NOMO-1 treated with DMSO at 0.1 percent for 48 hours (cell line): ENCODE measurements around the gene ZNF653.
"Not testable (repeated sequence)": the region's sequence is repeated elsewhere in the genome, so short reads cannot be mapped to it uniquely, and the experiment has no call there.

Experiments used
- DNase-seq: peaks from one replicate; lab custom pipeline; 2025; ENCODE audit not compliant: unreplicated experiment; lab: John Stamatoyannopoulos, UW

The ZNF653 gene

GRCh38 chr19:11458912-11459311 lies 46.7 kb downstream of the ZNF653 start:
- not testable (repeated sequence) for DNase-seq

- no peak for DNase-seq
Measured at GRCh38 chr19:11458236-11458900, 47.3 kb downstream of the ZNF653 start.

- DNase-seq: no peak
Measured at GRCh38 chr19:11457831-11458230, 47.8 kb downstream of the ZNF653 start.

- DNase-seq: no peak
Measured at GRCh38 chr19:11457115-11457514, 48.5 kb downstream of the ZNF653 start.

- DNase-seq: no peak
Measured at GRCh38 chr19:11456659-11457058, 49.0 kb downstream of the ZNF653 start.

GRCh38 chr19:11455233-11455554 lies 50.4 kb downstream of the ZNF653 start:
- DNase-seq: not testable (repeated sequence)

GRCh38 chr19:11453468-11454341 lies 51.9 kb downstream of the ZNF653 start:
- DNase-seq: no peak

- DNase-seq: no peak
Measured at GRCh38 chr19:11452620-11453310, 52.9 kb downstream of the ZNF653 start.

- DNase-seq: no peak
Measured at GRCh38 chr19:11451871-11452619, 53.6 kb downstream of the ZNF653 start.

- no peak for DNase-seq
Measured at GRCh38 chr19:11451327-11451870, 54.2 kb downstream of the ZNF653 start.

- no peak for DNase-seq
Measured at GRCh38 chr19:11450570-11451326, 54.9 kb downstream of the ZNF653 start.

GRCh38 chr19:11448923-11449554 lies 56.6 kb downstream of the ZNF653 start:
- no peak for DNase-seq

GRCh38 chr19:11448410-11448809 lies 57.2 kb downstream of the ZNF653 start:
- no peak for DNase-seq

GRCh38 chr19:11447347-11448262 lies 58.0 kb downstream of the ZNF653 start:
- DNase-seq: no peak

- no peak for DNase-seq
Measured at GRCh38 chr19:11446652-11447301, 58.9 kb downstream of the ZNF653 start.

- no peak for DNase-seq
Measured at GRCh38 chr19:11446271-11446651, 59.4 kb downstream of the ZNF653 start.

GRCh38 chr19:11445141-11445540 lies 60.5 kb downstream of the ZNF653 start:
- DNase-seq: no peak

- DNase-seq: no peak
Measured at GRCh38 chr19:11444059-11444458, 61.6 kb downstream of the ZNF653 start.
